SK-N-SH (cell line): ENCODE results near the gene KIF18A. TPM values are rescaled to one million over a fixed set of nuclear protein-coding genes. Genes with fewer than 3 reads are reported as not detected.
"Not testable (repeated sequence)": the region's sequence is repeated elsewhere in the genome, so short reads cannot be mapped to it uniquely, and the experiment has no call there.

Experiments
- CTCF ChIA-PET: fragments of 300-600, 350-600 bp; formaldehyde crosslinking; extraction: SDS; loops from one replicate; lab custom pipeline; 2021; lab: Yijun Ruan, JAX
- POLR2A ChIA-PET: fragments of 350-600 bp; sonication (Branson Sonifier 250); formaldehyde crosslinking; extraction: SDS; loops from one replicate; lab custom pipeline; 2020; ENCODE audit warnings: antibody characterized with exemption, inconsistent platforms; lab: Yijun Ruan, JAX
- DNase-seq: peaks from one replicate; pipeline ENCODE4 v3.0.0; 2012
- H2AFZ ChIP-seq: fragments of 200-600 bp; sonication (generic); 2 replicates; pipeline ENCODE4 v1.8.1; 2016; ENCODE audit warnings: antibody characterized with exemption, mild to moderate bottlenecking, low read depth
- H3F3A ChIP-seq: fragments of 200-600 bp; sonication (generic); replicated peaks from 2 replicates; pipeline ENCODE3; 2016; ENCODE audit warnings: antibody characterized with exemption, mild to moderate bottlenecking; ENCODE audit not compliant: insufficient read depth
- H3K27ac ChIP-seq, 2 experiments: fragments of 200-500 bp in 1 of 2; fragments of 200-600 bp in 1 of 2; sonication (Bioruptor generic) in 1 of 2; sonication (generic), shearing (Covaris generic) in 1 of 2; 2 replicates each; pipeline versions ENCODE4 v1.5.1 to v1.6.1; 2014 to 2016; ENCODE audit warnings: low read depth in 2 of 2, inconsistent platforms in 1 of 2, low read length in 1 of 2, mild to moderate bottlenecking in 1 of 2, mixed read lengths in 1 of 2
- H3K27me3 ChIP-seq: fragments of 200-600 bp; sonication (generic), shearing (Covaris generic); 2 replicates; pipeline ENCODE4 v1.6.1; 2016; ENCODE audit warnings: mixed run types; ENCODE audit not compliant: insufficient read depth
- H3K36me3 ChIP-seq, 2 experiments: fragments of 200-500 bp in 1 of 2; fragments of 200-600 bp in 1 of 2; sonication (Bioruptor generic) in 1 of 2; sonication (generic) in 1 of 2; replicated peaks in 1 of 2; 2 replicates each; pipeline versions ENCODE3 to v1.5.1; 2014 to 2016; ENCODE audit warnings: low read length in 1 of 2, mild to moderate bottlenecking in 1 of 2; ENCODE audit not compliant: insufficient read depth in 2 of 2, control insufficient read depth in 1 of 2
- H3K4me1 ChIP-seq, 2 experiments: fragments of 200-500 bp in 1 of 2; fragments of 200-600 bp in 1 of 2; sonication (Bioruptor generic) in 1 of 2; sonication (generic), shearing (Covaris generic) in 1 of 2; 2 replicates each; pipeline versions ENCODE4 v1.5.1 to v1.6.1; 2014 to 2016; ENCODE audit warnings: low read depth in 1 of 2, low read length in 1 of 2, mixed run types in 1 of 2; ENCODE audit not compliant: insufficient read depth in 2 of 2, control insufficient read depth in 1 of 2
- H3K4me2 ChIP-seq: fragments of 200-600 bp; sonication (generic), shearing (Covaris generic); 2 replicates; pipeline ENCODE4 v1.6.1; 2017; ENCODE audit warnings: mixed run types
- H3K4me3 ChIP-seq, 2 experiments: fragments of 200-500 bp in 1 of 2; fragments of 200-600 bp in 1 of 2; sonication (Bioruptor generic) in 1 of 2; sonication (generic), shearing (Covaris generic) in 1 of 2; 2 replicates each; pipeline versions ENCODE4 v1.5.1 to v1.8.1; 2014 to 2016; ENCODE audit warnings: low read depth in 2 of 2, inconsistent platforms in 1 of 2, low read length in 1 of 2, mild to moderate bottlenecking in 1 of 2, mixed read lengths in 1 of 2, moderate library complexity in 1 of 2
- H3K79me2 ChIP-seq: fragments of 200-600 bp; sonication (generic); 2 replicates; pipeline ENCODE4 v1.8.1; 2017; ENCODE audit warnings: mild to moderate bottlenecking; ENCODE audit not compliant: insufficient read depth
- H3K9ac ChIP-seq: fragments of 200-600 bp; sonication (generic); 2 replicates; pipeline ENCODE4 v1.6.1; 2017; ENCODE audit warnings: mixed run types
- H3K9me2 ChIP-seq: fragments of 200-600 bp; sonication (generic); 2 replicates; pipeline ENCODE4 v1.6.1; 2017; ENCODE audit warnings: mixed run types
- H3K9me3 ChIP-seq: fragments of 200-600 bp; sonication (generic); 2 replicates; pipeline ENCODE4 v1.6.1; 2017; ENCODE audit warnings: mixed run types, mild to moderate bottlenecking, moderate library complexity
- H4K20me1 ChIP-seq: fragments of 200-600 bp; sonication (generic); 2 replicates; pipeline ENCODE4 v1.6.1; 2017; ENCODE audit warnings: mild to moderate bottlenecking, mixed run types; ENCODE audit not compliant: insufficient read depth
- ELF1 ChIP-seq: IDR thresholded peaks from 2 replicates; pipeline ENCODE4 v1.4.0; 2012
- EZH2phosphoT487 ChIP-seq: fragments of 200-600 bp; sonication (generic); IDR thresholded peaks from 2 replicates; pipeline ENCODE4 v1.6.1; 2017; ENCODE audit warnings: low read depth, mixed run types, mild to moderate bottlenecking, antibody characterized with exemption, moderate library complexity, borderline replicate concordance
- FOXM1 ChIP-seq: IDR thresholded peaks from 2 replicates; pipeline ENCODE4 v1.4.0; 2012; ENCODE audit warnings: low read depth, mild to moderate bottlenecking
- NRF1 ChIP-seq: IDR thresholded peaks from 2 replicates; pipeline ENCODE4 v1.6.1; 2012; ENCODE audit warnings: low read depth, mild to moderate bottlenecking, low read length
- RCOR1 ChIP-seq: fragments of 150-350 bp; IDR thresholded peaks from 2 replicates; pipeline ENCODE4 v1.6.1; 2017; ENCODE audit warnings: antibody characterized with exemption, low read length
- RFX5 ChIP-seq: IDR thresholded peaks from 2 replicates; pipeline ENCODE4 v1.6.1; 2012; ENCODE audit warnings: mild to moderate bottlenecking, improper control_type of control experiment, low read length
- TAF1 ChIP-seq: IDR thresholded peaks from 2 replicates; pipeline ENCODE4 v1.6.1; 2012; ENCODE audit warnings: low read depth, mild to moderate bottlenecking, low read length, moderate library complexity, borderline replicate concordance
- WGBS: methylation state at CpG from one replicate; pipeline ENCODE4 v1.1.6; 2017; ENCODE audit warnings: low lambda C conversion rate; 5-methylcytosine and 5-hydroxymethylcytosine counted together
- polyA plus RNA-seq, 3 experiments: library from polyadenylated mRNA; depleted of rRNA; stranded (reverse); fragments of >200 nt; gene quantifications; 2 replicates each; pipeline ENCODE4 v1.2.3, GENCODE V29; 2012
- TF ChIP-seq, protein P1 (sequence below): fragments of 150-350 bp; IDR thresholded peaks from 2 replicates; pipeline ENCODE4 v1.6.1; 2017; ENCODE audit warnings: antibody characterized with exemption, low read length, low read depth, borderline replicate concordance
- TF ChIP-seq, protein P2 (sequence below): fragments of 150-350 bp; IDR thresholded peaks from 2 replicates; pipeline ENCODE4 v1.6.1; 2016; ENCODE audit warnings: mild to moderate bottlenecking, low read depth, low read length
- TF ChIP-seq, protein P3 (sequence below): IDR thresholded peaks from 2 replicates; pipeline ENCODE4 v1.6.1; 2012; ENCODE audit warnings: mild to moderate bottlenecking, low read depth, low read length, moderate library complexity
- TF ChIP-seq, protein P4 (sequence below): IDR thresholded peaks from 2 replicates; pipeline ENCODE4; 2012
- TF ChIP-seq, protein P5 (sequence below): IDR thresholded peaks from 2 replicates; pipeline ENCODE4 v1.4.0; 2012; ENCODE audit warnings: low read depth, borderline replicate concordance
- TF ChIP-seq, protein P6 (sequence below): fragments of 200-600 bp; sonication (generic); IDR thresholded peaks from 2 replicates; pipeline ENCODE4 v1.6.1; 2017; ENCODE audit warnings: antibody characterized with exemption, mild to moderate bottlenecking, moderate library complexity

Gene KIF18A
- polyA plus RNA-seq, 1 of the 3 experiments (the other 2 are of a cell fraction) = 3.8 TPM

DNA sequence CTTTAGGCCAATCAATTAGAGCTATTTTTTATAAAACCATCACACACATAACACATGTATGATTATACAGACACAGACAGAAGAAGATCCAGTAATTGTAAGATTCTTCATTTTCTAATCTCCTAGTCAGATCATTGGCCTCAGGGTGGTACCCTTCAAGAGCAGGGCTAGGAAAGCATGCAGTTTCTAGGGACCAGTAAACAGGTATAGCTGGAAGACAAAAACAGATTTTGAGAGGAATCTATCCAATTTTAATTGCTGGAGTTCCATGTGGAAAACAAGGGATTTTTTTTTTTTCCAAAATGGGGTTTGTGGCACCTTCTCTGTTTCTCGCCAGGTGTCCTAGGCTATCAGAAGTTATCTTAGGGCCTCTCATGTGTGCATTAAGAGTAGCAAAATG is 29.9 kb upstream of the KIF18A start (continued):
- TF ChIP-seq, protein P1, sequence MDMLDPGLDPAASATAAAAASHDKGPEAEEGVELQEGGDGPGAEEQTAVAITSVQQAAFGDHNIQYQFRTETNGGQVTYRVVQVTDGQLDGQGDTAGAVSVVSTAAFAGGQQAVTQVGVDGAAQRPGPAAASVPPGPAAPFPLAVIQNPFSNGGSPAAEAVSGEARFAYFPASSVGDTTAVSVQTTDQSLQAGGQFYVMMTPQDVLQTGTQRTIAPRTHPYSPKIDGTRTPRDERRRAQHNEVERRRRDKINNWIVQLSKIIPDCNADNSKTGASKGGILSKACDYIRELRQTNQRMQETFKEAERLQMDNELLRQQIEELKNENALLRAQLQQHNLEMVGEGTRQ = no peak

DNA sequence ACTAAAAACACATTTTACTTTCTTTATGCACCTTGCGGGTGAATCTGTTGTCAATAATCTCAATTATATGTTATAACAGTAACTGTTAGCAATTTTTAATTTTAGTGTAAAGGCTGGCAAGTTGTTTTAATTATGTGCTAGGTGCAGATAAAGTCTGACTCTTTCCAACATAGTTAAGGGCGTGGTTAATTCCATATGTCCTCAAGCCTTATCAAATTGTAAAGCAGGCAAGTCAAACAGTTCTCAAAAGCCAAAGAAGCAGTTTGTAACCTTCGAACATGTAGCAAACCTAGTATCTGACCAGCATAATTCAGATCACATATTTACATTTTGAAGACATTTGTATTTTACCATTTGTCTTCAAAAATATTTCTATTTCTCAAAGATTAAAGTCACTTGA is 29.4 kb upstream of the KIF18A start:
- Histone ChIP-seq H3K9ac (no peak overlapping the region), H3K27ac (no peak overlapping the region), H3K27me3 (no peaks in the 10 kb centered on the region), H3F3A (no peaks in the 10 kb centered on the region), H2AFZ (no peak overlapping the region), H3K9me3 (0 out of 2 replicates have a peak, but pooled peaks cover 8% of the 10 kb centered on the region), H3K4me3 (no peak overlapping the region), H3K79me2 (no peaks in the 10 kb centered on the region), H3K4me1 (peaks cover 0 to 2% of the 10 kb centered on the region in 2 experiments; a peak in 1 of 4 replicates), H3K9me2 (no peaks in the 10 kb centered on the region), H3K36me3 (peaks cover 16 to 82% of the 10 kb centered on the region in 2 experiments), H4K20me1 (no peaks in the 10 kb centered on the region), H3K4me2 (no peak overlapping the region)
- POLR2A ChIA-PET = no interaction called here
- TF ChIP-seq, protein P2, sequence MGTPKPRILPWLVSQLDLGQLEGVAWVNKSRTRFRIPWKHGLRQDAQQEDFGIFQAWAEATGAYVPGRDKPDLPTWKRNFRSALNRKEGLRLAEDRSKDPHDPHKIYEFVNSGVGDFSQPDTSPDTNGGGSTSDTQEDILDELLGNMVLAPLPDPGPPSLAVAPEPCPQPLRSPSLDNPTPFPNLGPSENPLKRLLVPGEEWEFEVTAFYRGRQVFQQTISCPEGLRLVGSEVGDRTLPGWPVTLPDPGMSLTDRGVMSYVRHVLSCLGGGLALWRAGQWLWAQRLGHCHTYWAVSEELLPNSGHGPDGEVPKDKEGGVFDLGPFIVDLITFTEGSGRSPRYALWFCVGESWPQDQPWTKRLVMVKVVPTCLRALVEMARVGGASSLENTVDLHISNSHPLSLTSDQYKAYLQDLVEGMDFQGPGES = no peak
- TF ChIP-seq, protein P3, sequence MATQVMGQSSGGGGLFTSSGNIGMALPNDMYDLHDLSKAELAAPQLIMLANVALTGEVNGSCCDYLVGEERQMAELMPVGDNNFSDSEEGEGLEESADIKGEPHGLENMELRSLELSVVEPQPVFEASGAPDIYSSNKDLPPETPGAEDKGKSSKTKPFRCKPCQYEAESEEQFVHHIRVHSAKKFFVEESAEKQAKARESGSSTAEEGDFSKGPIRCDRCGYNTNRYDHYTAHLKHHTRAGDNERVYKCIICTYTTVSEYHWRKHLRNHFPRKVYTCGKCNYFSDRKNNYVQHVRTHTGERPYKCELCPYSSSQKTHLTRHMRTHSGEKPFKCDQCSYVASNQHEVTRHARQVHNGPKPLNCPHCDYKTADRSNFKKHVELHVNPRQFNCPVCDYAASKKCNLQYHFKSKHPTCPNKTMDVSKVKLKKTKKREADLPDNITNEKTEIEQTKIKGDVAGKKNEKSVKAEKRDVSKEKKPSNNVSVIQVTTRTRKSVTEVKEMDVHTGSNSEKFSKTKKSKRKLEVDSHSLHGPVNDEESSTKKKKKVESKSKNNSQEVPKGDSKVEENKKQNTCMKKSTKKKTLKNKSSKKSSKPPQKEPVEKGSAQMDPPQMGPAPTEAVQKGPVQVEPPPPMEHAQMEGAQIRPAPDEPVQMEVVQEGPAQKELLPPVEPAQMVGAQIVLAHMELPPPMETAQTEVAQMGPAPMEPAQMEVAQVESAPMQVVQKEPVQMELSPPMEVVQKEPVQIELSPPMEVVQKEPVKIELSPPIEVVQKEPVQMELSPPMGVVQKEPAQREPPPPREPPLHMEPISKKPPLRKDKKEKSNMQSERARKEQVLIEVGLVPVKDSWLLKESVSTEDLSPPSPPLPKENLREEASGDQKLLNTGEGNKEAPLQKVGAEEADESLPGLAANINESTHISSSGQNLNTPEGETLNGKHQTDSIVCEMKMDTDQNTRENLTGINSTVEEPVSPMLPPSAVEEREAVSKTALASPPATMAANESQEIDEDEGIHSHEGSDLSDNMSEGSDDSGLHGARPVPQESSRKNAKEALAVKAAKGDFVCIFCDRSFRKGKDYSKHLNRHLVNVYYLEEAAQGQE = no peak
- TF ChIP-seq, protein P4, sequence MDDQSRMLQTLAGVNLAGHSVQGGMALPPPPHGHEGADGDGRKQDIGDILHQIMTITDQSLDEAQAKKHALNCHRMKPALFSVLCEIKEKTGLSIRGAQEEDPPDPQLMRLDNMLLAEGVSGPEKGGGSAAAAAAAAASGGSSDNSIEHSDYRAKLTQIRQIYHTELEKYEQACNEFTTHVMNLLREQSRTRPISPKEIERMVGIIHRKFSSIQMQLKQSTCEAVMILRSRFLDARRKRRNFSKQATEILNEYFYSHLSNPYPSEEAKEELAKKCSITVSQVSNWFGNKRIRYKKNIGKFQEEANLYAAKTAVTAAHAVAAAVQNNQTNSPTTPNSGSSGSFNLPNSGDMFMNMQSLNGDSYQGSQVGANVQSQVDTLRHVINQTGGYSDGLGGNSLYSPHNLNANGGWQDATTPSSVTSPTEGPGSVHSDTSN = no peak
- TF ChIP-seq TAF1 (no peak), RCOR1 (no peak), RFX5 (no peak), NRF1 (no peak), FOXM1 (no peak), EZH2phosphoT487 (no peak), ELF1 (no peak)
- TF ChIP-seq, protein P5, sequence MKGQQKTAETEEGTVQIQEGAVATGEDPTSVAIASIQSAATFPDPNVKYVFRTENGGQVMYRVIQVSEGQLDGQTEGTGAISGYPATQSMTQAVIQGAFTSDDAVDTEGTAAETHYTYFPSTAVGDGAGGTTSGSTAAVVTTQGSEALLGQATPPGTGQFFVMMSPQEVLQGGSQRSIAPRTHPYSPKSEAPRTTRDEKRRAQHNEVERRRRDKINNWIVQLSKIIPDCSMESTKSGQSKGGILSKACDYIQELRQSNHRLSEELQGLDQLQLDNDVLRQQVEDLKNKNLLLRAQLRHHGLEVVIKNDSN = no peak
- TF ChIP-seq, protein P6, sequence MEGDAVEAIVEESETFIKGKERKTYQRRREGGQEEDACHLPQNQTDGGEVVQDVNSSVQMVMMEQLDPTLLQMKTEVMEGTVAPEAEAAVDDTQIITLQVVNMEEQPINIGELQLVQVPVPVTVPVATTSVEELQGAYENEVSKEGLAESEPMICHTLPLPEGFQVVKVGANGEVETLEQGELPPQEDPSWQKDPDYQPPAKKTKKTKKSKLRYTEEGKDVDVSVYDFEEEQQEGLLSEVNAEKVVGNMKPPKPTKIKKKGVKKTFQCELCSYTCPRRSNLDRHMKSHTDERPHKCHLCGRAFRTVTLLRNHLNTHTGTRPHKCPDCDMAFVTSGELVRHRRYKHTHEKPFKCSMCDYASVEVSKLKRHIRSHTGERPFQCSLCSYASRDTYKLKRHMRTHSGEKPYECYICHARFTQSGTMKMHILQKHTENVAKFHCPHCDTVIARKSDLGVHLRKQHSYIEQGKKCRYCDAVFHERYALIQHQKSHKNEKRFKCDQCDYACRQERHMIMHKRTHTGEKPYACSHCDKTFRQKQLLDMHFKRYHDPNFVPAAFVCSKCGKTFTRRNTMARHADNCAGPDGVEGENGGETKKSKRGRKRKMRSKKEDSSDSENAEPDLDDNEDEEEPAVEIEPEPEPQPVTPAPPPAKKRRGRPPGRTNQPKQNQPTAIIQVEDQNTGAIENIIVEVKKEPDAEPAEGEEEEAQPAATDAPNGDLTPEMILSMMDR = no peak
- WGBS = 94% methylated on average over 3 of the region's 3 CpGs
- CTCF ChIA-PET = interaction anchor here (0.6 kb wide), 1 partner anchor 9 kb away, joined by 3 read pairs; no protein-coding TSS in a partner anchor
- DNase-seq = no peak

DNA sequence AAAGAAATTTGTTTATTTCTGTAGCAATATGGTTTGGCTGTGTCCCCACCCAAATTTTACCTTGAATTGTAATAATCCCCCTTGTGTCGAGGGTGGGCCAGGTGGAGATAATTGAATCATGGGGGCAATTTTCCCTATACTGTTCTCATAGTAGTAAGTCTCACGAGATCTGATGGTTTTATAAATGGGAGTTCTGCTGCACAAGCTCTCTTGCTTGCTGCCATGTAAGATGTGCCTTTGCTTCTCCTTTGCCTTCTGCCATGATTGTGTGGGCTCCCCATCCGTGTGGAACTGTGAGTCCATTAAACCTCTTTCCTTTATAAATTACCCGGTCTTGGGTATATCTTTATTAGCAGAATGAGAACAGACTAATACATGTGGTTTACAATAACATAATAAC is 28.2 kb upstream of the KIF18A start:
- H3K9ac ChIP-seq, H3K9me3 ChIP-seq, H3F3A ChIP-seq, H3K4me2 ChIP-seq, H3K27ac ChIP-seq, H3K27me3 ChIP-seq, H3K4me1 ChIP-seq, CTCF ChIA-PET, POLR2A ChIA-PET, H3K79me2 ChIP-seq, H2AFZ ChIP-seq, H3K9me2 ChIP-seq, H3K4me3 ChIP-seq, H4K20me1 ChIP-seq, DNase-seq: not testable (repeated sequence)
- peaks cover 16 to 79% of the 10 kb centered on the region in 2 experiments for H3K36me3 ChIP-seq
- 98% methylated on average over 4 of the region's 4 CpGs for WGBS
